ENCODE results near the gene IMMP2L.

IMMP2L gene

GRCh38 chr7:111290982-111291381, 271.3 kb downstream of the IMMP2L start:
- TF ChIP-seq CTCF (IDR thresholded peaks at IDR 0.05): no peak

GRCh38 chr7:111290419-111290818, 271.9 kb downstream of the IMMP2L start:
- no peak for TF ChIP-seq CTCF (IDR thresholded peaks at IDR 0.05)

- no peak for TF ChIP-seq CTCF (IDR thresholded peaks at IDR 0.05)
These were observed 279.7 kb downstream of the IMMP2L start for GRCh38 chr7:111282626-111283025.

- no peak for TF ChIP-seq CTCF (IDR thresholded peaks at IDR 0.05)
These were observed 287.4 kb downstream of the IMMP2L start for GRCh38 chr7:111274857-111275256.

GRCh38 chr7:111272092-111272491, 290.2 kb downstream of the IMMP2L start:
- TF ChIP-seq CTCF (IDR thresholded peaks at IDR 0.05): no peak

- TF ChIP-seq CTCF (IDR thresholded peaks at IDR 0.05): no peak
These were observed 293.4 kb downstream of the IMMP2L start for GRCh38 chr7:111268941-111269340.

- no peak for TF ChIP-seq CTCF (IDR thresholded peaks at IDR 0.05)
These were observed 295.7 kb downstream of the IMMP2L start for GRCh38 chr7:111266613-111267012.

- TF ChIP-seq CTCF (IDR thresholded peaks at IDR 0.05): no peak
These were observed 296.9 kb downstream of the IMMP2L start for GRCh38 chr7:111265394-111265793.
